ENCODE results near the gene KIAA0753.

KIAA0753 gene

DNA sequence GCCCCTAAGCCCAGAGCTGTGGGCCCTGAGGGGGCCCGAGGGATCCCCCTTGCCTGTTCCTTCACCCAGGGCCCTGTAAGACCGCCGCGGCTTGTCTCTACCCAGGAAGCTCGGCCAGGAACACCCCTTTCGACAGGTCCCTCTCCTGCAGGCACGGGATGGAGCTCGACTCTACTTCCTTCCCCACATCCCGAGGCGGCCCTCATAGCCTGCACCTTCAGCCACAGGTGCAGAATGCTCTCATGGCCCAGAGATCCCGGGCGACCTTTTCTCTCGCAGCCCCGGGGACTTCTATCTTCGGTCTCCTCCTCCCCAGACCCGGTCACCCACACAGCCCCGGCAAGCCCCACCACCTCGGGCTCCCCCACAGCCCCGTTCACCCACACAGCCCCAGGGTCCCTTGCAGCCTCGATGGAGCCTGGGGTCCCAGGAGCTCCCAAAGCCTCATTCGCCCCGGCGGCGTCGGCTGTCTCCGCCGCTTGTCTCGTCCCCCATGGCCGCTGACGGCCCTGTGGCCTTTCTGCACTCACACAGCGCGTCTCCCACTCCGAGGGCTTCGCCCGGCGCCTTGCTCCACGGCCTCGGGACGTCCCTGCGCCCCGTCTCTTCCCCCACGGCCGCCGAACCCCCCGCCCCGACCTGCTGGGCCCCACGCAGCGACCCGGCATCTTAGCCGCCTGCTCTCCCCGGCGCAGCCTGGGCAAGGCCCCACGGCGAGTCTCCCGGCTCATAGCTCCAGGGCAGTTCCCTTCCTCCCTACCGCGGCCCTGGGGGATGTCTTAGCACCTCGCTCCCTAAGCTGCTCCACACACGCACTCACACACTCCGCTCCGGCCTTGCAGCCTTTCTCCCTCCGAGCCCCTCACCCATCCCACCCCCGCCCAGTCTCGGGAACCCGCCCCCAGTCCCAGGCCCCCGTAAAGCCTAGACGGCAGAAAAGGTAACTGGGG is 650 bp downstream of the KIAA0753 start:
- H3K36me3 ChIP-seq (ENCODE audit: control insufficient read depth, insufficient read depth, low read length) = peaks cover 28% of the 10 kb centered on the region

DNA sequence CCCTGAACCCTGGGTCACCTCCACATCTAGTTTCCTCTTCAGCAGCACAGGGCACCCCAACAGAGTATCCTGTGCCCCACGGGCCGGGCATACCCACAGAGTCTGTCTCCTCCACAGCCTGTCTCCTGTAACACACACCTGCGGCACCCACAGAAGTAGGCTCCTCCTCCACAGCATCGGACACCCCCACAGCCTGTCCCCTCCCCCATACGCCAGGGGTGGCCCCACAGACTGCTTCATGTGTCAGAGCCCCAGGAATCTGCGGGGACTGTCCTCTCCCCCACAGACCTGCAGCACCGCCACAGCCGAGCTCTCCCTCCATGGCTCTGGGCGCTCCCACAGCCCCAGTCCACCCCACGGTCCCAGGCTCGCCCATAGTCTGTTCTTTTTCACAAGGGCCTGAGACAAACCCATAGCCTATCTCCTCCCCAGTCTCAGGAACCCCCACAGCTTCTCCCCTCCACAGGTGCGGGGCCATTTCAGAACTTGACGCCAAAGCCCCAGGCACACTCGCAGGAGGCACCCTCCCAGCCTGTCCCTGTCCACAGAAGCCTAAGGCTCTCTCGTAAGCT is 1.4 kb downstream of the KIAA0753 start:
- H3K27ac ChIP-seq (ENCODE audit: low read depth, low read length, severe bottlenecking) = no peak overlapping the region
- no peaks in the 10 kb centered on the region for H3K9me3 ChIP-seq (ENCODE audit: control insufficient read depth, low read length)
- peaks cover 28% of the 10 kb centered on the region for H3K36me3 ChIP-seq (ENCODE audit: control insufficient read depth, insufficient read depth, low read length)
- peaks cover 14% of the 10 kb centered on the region for H3K4me1 ChIP-seq (ENCODE audit: control insufficient read depth, insufficient read depth, low read length, poor library complexity, severe bottlenecking)
- 55 to 63% methylated on average over 8 to 14 of the region's 15 CpGs for WGBS, 2 experiments (ENCODE audit: insufficient coverage in 2 of 2)
- H3K4me3 ChIP-seq (ENCODE audit: extremely low read depth, insufficient read depth, low read length, poor library complexity, severe bottlenecking) = peak overlapping the region; percentile 80

More for the DNA sequence above, 650 bp downstream of the KIAA0753 start:
- Histone ChIP-seq H3K27ac (ENCODE audit: low read depth, low read length, severe bottlenecking) (peak overlapping the region; percentile 90), H3K4me3 (ENCODE audit: extremely low read depth, insufficient read depth, low read length, poor library complexity, severe bottlenecking) (peak overlapping the region; percentile 80), H3K4me1 (ENCODE audit: control insufficient read depth, insufficient read depth, low read length, poor library complexity, severe bottlenecking) (peaks cover 14% of the 10 kb centered on the region), H3K9me3 (ENCODE audit: control insufficient read depth, low read length) (no peaks in the 10 kb centered on the region)
- 1 to 2% methylated on average over 39 to 58 of the region's 67 CpGs for WGBS, 2 experiments (ENCODE audit: insufficient coverage in 2 of 2)

DNA sequence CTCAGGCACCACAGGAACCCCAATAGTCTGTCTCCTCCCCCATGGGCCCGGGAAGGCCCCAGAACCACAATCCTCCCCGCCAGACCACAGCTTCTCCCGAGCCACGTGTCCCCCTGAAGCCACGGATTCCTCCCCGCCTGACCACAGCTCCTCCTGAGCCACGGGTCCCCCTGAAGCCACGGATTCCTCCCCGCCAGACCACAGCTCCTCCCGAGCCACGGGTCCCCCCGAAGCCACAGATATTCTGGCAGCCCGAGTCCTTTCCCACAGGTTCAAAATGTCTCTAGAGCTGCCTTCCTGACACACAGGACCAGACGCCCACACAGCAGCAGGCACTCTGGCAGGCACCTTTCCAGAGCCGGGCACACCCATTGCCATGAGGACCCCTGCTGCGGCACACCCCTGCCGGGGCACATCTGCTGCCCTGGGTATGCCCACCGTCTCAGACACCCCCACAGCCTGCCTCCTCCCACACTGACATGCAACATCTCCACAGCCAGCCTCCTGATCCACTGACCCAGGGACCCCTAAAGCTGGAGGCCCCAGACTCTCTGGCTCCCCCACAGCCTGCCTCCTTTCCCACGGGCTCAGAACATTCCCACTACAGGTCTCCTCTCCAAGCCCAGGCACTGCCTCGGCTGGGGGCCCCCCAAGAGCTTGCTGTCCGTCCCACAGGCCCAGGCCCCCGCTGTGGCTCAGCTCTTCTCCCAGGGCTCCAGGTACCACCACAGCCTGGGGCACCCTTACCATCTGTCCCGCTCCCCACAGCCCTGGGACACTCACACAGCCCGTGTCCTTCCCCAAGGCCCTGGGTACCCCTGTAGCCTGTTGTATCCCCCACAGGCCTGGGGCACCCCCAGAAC is 2.2 kb downstream of the KIAA0753 start:
- Histone ChIP-seq H3K9me3 (ENCODE audit: control insufficient read depth, low read length) (no peaks in the 10 kb centered on the region), H3K36me3 (ENCODE audit: control insufficient read depth, insufficient read depth, low read length) (peaks cover 28% of the 10 kb centered on the region), H3K4me1 (ENCODE audit: control insufficient read depth, insufficient read depth, low read length, poor library complexity, severe bottlenecking) (peaks cover 14% of the 10 kb centered on the region), H3K27ac (ENCODE audit: low read depth, low read length, severe bottlenecking) (no peak overlapping the region), H3K4me3 (ENCODE audit: extremely low read depth, insufficient read depth, low read length, poor library complexity, severe bottlenecking) (no peak overlapping the region)
- 86 to 89% methylated on average over 18 to 24 of the region's 24 CpGs for WGBS, 2 experiments (ENCODE audit: insufficient coverage in 2 of 2)

DNA sequence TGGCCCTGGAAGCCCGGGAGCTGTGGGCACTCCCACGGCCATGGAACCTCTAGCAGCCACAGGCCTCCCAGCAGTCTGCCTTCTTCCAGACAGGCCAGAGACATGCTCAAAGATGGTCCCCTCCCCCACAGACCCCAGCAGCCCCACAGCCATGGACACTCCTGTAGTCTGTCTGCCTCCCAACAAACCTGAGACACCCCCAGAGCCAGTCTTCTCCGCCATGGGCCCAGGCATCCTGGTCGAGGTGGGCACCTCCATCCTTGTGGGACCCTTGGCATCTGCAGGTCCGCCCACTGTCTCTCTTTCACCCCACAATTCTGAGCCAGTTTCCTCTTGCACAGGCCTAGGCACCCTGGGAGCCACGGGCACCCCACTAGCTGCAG is 3.1 kb downstream of the KIAA0753 start:
- Histone ChIP-seq H3K27ac (ENCODE audit: low read depth, low read length, severe bottlenecking) (no peak overlapping the region), H3K36me3 (ENCODE audit: control insufficient read depth, insufficient read depth, low read length) (peaks cover 31% of the 10 kb centered on the region), H3K9me3 (ENCODE audit: control insufficient read depth, low read length) (no peaks in the 10 kb centered on the region), H3K4me1 (ENCODE audit: control insufficient read depth, insufficient read depth, low read length, poor library complexity, severe bottlenecking) (peaks cover 13% of the 10 kb centered on the region), H3K4me3 (ENCODE audit: extremely low read depth, insufficient read depth, low read length, poor library complexity, severe bottlenecking) (no peak overlapping the region)
- 89 to 95% methylated on average over 5 to 6 of the region's 6 CpGs for WGBS, 2 experiments (ENCODE audit: insufficient coverage in 2 of 2)

DNA sequence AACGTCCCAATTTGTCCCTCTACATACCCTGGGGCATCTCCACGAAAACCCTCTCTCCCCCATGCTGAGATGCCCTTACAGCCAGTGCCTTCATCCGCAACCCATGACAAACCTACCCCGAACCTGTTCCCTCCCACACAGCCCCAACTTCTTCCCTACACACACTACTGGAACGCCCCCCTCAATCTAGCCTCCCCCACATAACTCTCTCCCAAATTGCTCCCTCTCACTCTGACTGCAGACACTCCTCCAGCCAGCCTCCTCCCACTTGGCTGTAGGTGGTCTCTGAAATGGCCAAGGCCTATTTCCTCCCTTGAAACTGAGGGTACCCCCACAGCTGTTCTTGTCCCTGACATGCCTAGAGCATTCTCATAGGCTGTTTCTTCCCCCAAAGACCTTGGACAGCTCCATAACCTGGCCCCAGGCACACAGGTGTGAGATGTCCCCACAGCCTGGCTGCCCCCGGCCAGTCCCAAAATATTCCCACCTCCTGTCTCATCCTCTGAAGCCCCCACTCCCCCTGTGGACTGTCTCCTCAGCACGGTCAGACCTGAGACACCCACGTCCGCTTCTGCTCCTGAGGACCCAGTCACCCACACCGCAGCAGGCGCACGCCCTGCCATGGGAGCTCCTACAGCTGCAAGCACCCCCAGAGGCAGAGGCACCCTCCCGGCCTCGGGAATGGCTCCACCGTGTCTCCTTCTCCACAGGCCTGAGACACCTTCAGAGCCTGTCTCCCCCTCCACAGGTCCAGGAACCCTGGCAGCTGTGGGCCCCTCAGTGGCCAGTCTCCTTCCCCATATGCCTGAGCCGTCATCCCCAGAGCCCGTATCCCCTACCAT is 3.7 kb downstream of the KIAA0753 start:
- Histone ChIP-seq H3K4me1 (ENCODE audit: control insufficient read depth, insufficient read depth, low read length, poor library complexity, severe bottlenecking) (peaks cover 7% of the 10 kb centered on the region), H3K9me3 (ENCODE audit: control insufficient read depth, low read length) (no peaks in the 10 kb centered on the region), H3K36me3 (ENCODE audit: control insufficient read depth, insufficient read depth, low read length) (peaks cover 37% of the 10 kb centered on the region), H3K27ac (ENCODE audit: low read depth, low read length, severe bottlenecking) (no peak overlapping the region), H3K4me3 (ENCODE audit: extremely low read depth, insufficient read depth, low read length, poor library complexity, severe bottlenecking) (no peak overlapping the region)
- whole genome bisulfite sequencing, 2 experiments (ENCODE audit: insufficient coverage in 2 of 2) = 88 to 95% methylated on average over 12 to 16 of the region's 17 CpGs

DNA sequence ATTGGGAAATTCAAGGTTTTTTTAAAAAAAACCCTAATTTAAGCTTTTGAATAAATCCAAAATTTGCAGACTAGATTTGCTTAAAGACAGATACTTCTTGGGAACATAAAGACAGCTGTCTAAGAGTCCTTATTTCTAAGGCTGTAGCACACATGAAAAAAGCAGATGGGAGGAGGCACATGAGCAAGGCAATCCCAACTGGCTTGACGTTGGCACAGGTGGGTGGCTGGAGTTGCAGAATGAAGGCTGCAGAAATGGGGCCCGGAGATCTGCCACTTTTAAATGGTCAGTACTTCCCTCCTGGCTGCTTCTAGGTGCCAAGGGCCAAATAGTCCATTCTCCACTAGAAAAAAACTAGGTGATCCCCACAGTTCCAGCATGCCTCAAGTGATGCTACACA is 4.4 kb downstream of the KIAA0753 start:
- H3K36me3 ChIP-seq (ENCODE audit: control insufficient read depth, insufficient read depth, low read length) = peaks cover 44% of the 10 kb centered on the region
- H3K27ac ChIP-seq (ENCODE audit: low read depth, low read length, severe bottlenecking) = no peak overlapping the region
- peaks cover 7% of the 10 kb centered on the region for H3K4me1 ChIP-seq (ENCODE audit: control insufficient read depth, insufficient read depth, low read length, poor library complexity, severe bottlenecking)
- H3K9me3 ChIP-seq (ENCODE audit: control insufficient read depth, low read length) = no peaks in the 10 kb centered on the region
- H3K4me3 ChIP-seq (ENCODE audit: extremely low read depth, insufficient read depth, low read length, poor library complexity, severe bottlenecking) = no peak overlapping the region
- WGBS, 2 experiments (ENCODE audit: insufficient coverage in 2 of 2) = 96 to 100% methylated on average over 2 of the region's 2 CpGs

DNA sequence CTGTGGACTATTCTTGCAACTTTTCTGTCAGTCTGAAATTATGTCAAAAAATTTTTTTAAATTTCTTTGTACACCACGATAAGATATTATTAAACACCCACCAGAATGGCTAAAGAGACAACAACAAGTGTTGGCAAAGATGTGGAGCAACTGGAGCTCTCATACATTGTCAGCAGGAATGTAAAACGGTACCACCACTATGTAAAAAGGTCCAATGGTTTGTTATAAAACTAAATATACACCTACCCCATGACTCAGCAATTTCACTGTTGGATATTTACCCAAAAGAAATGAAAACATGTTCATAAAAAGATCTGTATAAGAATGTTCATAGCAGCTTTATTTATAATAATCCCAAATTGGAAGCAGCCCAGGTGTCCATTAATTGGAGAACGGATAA is 7.2 kb downstream of the KIAA0753 start:
- Histone ChIP-seq H3K9me3 (ENCODE audit: control insufficient read depth, low read length) (no peaks in the 10 kb centered on the region), H3K4me1 (ENCODE audit: control insufficient read depth, insufficient read depth, low read length, poor library complexity, severe bottlenecking) (no peaks in the 10 kb centered on the region), H3K4me3 (ENCODE audit: extremely low read depth, insufficient read depth, low read length, poor library complexity, severe bottlenecking) (no peak overlapping the region), H3K27ac (ENCODE audit: low read depth, low read length, severe bottlenecking) (no peak overlapping the region), H3K36me3 (ENCODE audit: control insufficient read depth, insufficient read depth, low read length) (peaks cover 68% of the 10 kb centered on the region)
- WGBS, 2 experiments (ENCODE audit: insufficient coverage in 2 of 2) = no CpG with 5 or more reads among the region's 3 CpGs

DNA sequence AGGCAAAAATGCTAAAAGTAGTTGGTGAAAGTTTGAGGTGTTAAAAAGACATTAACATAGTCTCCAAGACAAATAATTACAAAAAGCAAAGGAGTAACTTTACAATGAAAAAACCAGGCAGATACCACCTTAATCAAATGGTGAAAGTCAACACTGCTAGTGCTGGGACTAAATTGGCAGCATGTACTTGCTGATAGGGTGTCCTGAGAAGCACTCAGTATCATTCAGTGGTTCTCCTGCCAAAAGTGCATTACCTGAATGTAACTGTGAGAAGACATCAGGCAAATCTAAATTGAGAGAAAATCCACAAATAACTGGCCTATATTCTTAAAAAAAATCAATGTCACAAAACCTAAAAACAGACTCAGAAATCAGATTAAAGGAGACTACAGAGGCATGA is 8.0 kb downstream of the KIAA0753 start:
- no peaks in the 10 kb centered on the region for H3K9me3 ChIP-seq (ENCODE audit: control insufficient read depth, low read length)
- H3K27ac ChIP-seq (ENCODE audit: low read depth, low read length, severe bottlenecking) = no peak overlapping the region
- H3K4me3 ChIP-seq (ENCODE audit: extremely low read depth, insufficient read depth, low read length, poor library complexity, severe bottlenecking) = no peak overlapping the region
- H3K4me1 ChIP-seq (ENCODE audit: control insufficient read depth, insufficient read depth, low read length, poor library complexity, severe bottlenecking) = no peaks in the 10 kb centered on the region
- H3K36me3 ChIP-seq (ENCODE audit: control insufficient read depth, insufficient read depth, low read length) = peaks cover 75% of the 10 kb centered on the region

DNA sequence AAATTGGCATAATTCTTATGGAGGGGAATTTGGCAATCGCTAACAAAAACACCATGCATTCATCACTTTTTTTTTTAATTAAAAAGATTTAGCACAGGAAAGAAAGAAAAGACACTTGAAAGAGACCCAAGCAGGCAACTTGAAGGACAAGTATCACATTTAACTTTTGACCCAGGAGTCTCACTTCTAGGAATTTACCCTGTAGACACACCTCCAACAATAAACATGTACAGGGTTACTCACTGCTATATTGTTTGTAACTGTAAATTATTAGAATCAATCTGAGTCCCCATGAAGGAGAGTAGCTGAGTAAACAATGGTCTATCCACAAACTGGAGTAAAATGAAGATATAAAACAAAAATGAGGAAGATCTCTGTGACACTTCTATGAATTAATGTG is 10.1 kb downstream of the KIAA0753 start:
- Histone ChIP-seq H3K4me3 (ENCODE audit: extremely low read depth, insufficient read depth, low read length, poor library complexity, severe bottlenecking) (no peak overlapping the region), H3K9me3 (ENCODE audit: control insufficient read depth, low read length) (no peaks in the 10 kb centered on the region), H3K36me3 (ENCODE audit: control insufficient read depth, insufficient read depth, low read length) (peaks cover 91% of the 10 kb centered on the region), H3K4me1 (ENCODE audit: control insufficient read depth, insufficient read depth, low read length, poor library complexity, severe bottlenecking) (peaks cover 8% of the 10 kb centered on the region), H3K27ac (ENCODE audit: low read depth, low read length, severe bottlenecking) (no peak overlapping the region)
- no CpG with 5 or more reads among the region's 1 CpG for WGBS, 2 experiments (ENCODE audit: insufficient coverage in 2 of 2)

DNA sequence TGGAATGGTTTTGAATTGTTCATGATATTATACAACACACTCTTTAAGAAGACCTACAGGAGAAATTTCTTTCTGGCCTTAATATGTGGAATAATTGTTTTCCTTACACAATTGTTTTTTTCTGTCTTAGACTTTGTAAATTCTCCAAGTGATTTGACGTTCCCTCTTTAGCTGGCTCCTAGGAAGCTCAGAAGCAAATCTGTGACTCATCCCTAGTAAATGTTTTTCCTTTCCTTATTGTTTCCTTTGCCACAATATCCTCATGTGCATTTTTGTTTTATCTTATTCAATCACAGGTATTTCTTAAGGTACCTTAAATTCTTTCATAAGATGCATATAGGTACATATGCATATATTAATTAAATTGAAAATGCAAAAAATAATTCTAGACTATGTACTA is 13.5 kb downstream of the KIAA0753 start:
- H3K4me3 ChIP-seq (ENCODE audit: extremely low read depth, insufficient read depth, low read length, poor library complexity, severe bottlenecking) = no peak overlapping the region
- H3K4me1 ChIP-seq (ENCODE audit: control insufficient read depth, insufficient read depth, low read length, poor library complexity, severe bottlenecking) = peaks cover 8% of the 10 kb centered on the region
- H3K9me3 ChIP-seq (ENCODE audit: control insufficient read depth, low read length) = no peaks in the 10 kb centered on the region
- 78 to 100% methylated on average over 1 of the region's 1 CpG for WGBS, 2 experiments (ENCODE audit: insufficient coverage in 2 of 2)
- H3K36me3 ChIP-seq (ENCODE audit: control insufficient read depth, insufficient read depth, low read length) = peaks cover 83% of the 10 kb centered on the region
- H3K27ac ChIP-seq (ENCODE audit: low read depth, low read length, severe bottlenecking) = no peak overlapping the region
